ENCODE results near the gene LENG8. TPM values are rescaled to one million over a fixed set of nuclear protein-coding genes. Genes with fewer than 3 reads are reported as not detected.
A peak's percentile ranks its signal among the peaks of the same experiment; 100 is the strongest.

Gene LENG8
- total and polyA plus RNA-seq, 10 of the 15 experiments (the other 5 are each of a cell fraction or from before 2014, with no cell fraction given), result 2.3 to 145 (median 34.4) TPM

DNA sequence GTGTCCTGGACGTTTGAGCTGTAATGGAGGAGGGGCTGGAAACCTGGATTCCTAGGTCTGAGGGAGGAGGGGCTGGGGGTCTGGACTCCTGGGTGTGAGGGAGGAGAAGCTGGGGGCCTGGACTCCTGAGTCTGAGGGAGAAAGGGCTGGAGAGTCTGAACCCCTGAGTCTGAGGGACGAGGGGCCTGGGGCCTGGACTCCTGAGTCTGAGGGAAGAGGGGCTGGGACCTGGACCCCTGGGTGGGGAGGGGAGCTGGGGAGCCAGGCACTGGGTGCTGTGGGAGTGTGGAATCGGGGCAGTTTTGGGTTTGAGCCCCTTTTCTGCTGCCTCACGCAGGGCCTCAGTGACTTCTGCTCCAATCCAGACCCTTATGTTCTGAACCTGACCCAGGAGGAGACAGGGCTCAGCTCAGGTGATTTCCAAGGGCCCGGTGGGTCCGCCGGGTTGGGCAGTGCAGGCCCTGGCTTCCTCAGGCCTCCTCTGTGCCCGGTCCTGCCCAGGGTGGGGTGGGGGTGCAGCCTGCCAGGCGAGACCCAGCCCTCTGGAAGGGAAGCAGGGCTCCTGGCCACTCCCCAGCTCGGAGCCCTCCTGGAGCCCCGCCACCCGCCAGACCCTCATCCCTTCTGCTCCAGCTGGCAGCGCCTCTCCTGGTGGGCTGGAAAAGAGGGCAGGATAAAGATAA, 19.3 kb upstream of the LENG8 start:
- Histone ChIP-seq H3K4me1 (ENCODE audit: control insufficient read depth, insufficient read depth, low read length) (no peaks in the 10 kb centered on the region), H3K4me2 (ENCODE audit: control insufficient read depth, insufficient read depth) (no peak overlapping the region), H4K20me1 (ENCODE audit: control insufficient read depth, insufficient read depth) (no peaks in the 10 kb centered on the region; the same call in 1 of the 2 replicates), H3K9me3 (replicated peaks; ENCODE audit: control insufficient read depth, insufficient read depth, low read length) (no peaks in the 10 kb centered on the region), H3K27me3 (replicated peaks in 1 of 2; ENCODE audit: control insufficient read depth in 2 of 2, insufficient read depth in 2 of 2, low read length in 1 of 2) (no peaks in the 10 kb centered on the region; a peak in 1 of 4 replicates), H2AFZ (ENCODE audit: control insufficient read depth, low read depth, low read length) (no peak overlapping the region), H3K27ac (ENCODE audit: control insufficient read depth, insufficient read depth) (no peak overlapping the region), H3K9ac (ENCODE audit: control insufficient read depth, insufficient read depth, low read length) (no peak overlapping the region), H3K4me3 (no peak overlapping the region), H3K36me3 (ENCODE audit: control insufficient read depth in 2 of 2, insufficient read depth in 2 of 2, low read length in 1 of 2) (no peaks in the 10 kb centered on the region; a peak in 1 of 4 replicates), H3K79me2 (ENCODE audit: control insufficient read depth, insufficient read depth, low read length) (no peaks in the 10 kb centered on the region)
- no peak for TF ChIP-seq CEBPB (IDR thresholded peaks at IDR 0.05; ENCODE audit: borderline replicate concordance in 1 of 2, low read depth in 2 of 2, low read length in 2 of 2)
- TF ChIP-seq POLR2A (IDR thresholded peaks at IDR 0.05; ENCODE audit: low read depth, low read length), result peak; percentile 38; the same call in 1 of the 2 replicates
- POLR2A ChIA-PET, result no interaction called here
- FAIRE-seq (no peak), ATAC-seq (no peak), DNase-seq (ENCODE audit: low read depth, low spot score) (no peak)
- in situ Hi-C loops (cut with MboI) (no loop called here), intact Hi-C loops (cut with micrococcal nuclease; ENCODE audit: unreplicated experiment) (no loop called here)
- SMC1A ChIA-PET (ENCODE audit: uncharacterized antibody, unreplicated experiment), result interaction anchor here (0.6 kb wide), 1 partner anchor 156 kb away, joined by 3 read pairs; no protein-coding TSS in a partner anchor
- RAD21 ChIA-PET (ENCODE audit: unreplicated experiment), result interaction anchor here (1.0 kb wide), 1 partner anchor 245 kb away, joined by 3 read pairs; no protein-coding TSS in a partner anchor
- no TSS peak for BruUV-seq (replicated peaks)
- WGBS (ENCODE audit: insufficient coverage, insufficient replicate concordance, low lambda C conversion rate, missing lambda C conversion rate), result 23% methylated on average over 12 of the region's 13 CpGs
- CTCF ChIA-PET, result interaction anchor here (1.5 kb wide), 2 partner anchors 19 to 48 kb away, joined by 4 read pairs; partner anchors contain the start of gene LENG8

- no peaks in the 10 kb centered on the region; the same call in 1 of the 2 replicates for H4K20me1 ChIP-seq (ENCODE audit: control insufficient read depth, insufficient read depth)
- FAIRE-seq, result no peak
- H3K4me2 ChIP-seq (ENCODE audit: control insufficient read depth, insufficient read depth), result peak overlapping the region; percentile 71; the same call in 1 of the 2 replicates
- H3K9me3 ChIP-seq (replicated peaks; ENCODE audit: control insufficient read depth, insufficient read depth, low read length), result no peaks in the 10 kb centered on the region
- no peak overlapping the region for H3K27ac ChIP-seq (ENCODE audit: control insufficient read depth, insufficient read depth)
- ChIA-PET POLR2A (interaction anchor here (0.6 to 1.0 kb wide), 3 partner anchors 10 to 18 kb away, joined by 3 read pairs; partner anchors contain the start of gene LENG8), RAD21 (ENCODE audit: unreplicated experiment) (interaction anchor here (0.6 to 1.0 kb wide), 2 partner anchors 14 to 244 kb away, joined by 3 read pairs; no protein-coding TSS in a partner anchor), CTCF (interaction anchor here (1.5 kb wide), 2 partner anchors 18 to 47 kb away, joined by 4 read pairs; partner anchors contain the start of gene LENG8), SMC1A (ENCODE audit: uncharacterized antibody, unreplicated experiment) (no interaction called here)
- H3K79me2 ChIP-seq (ENCODE audit: control insufficient read depth, insufficient read depth, low read length), result no peaks in the 10 kb centered on the region
- no peak for DNase-seq (ENCODE audit: low read depth, low spot score)
- H3K4me1 ChIP-seq (ENCODE audit: control insufficient read depth, insufficient read depth, low read length), result no peaks in the 10 kb centered on the region
- BruUV-seq (replicated peaks), result no TSS peak
- ATAC-seq, result peak; percentile 89
- H3K4me3 ChIP-seq, result no peak overlapping the region
- no peak overlapping the region for H2AFZ ChIP-seq (ENCODE audit: control insufficient read depth, low read depth, low read length)
- H3K9ac ChIP-seq (ENCODE audit: control insufficient read depth, insufficient read depth, low read length), result no peak overlapping the region
- H3K27me3 ChIP-seq (replicated peaks in 1 of 2; ENCODE audit: control insufficient read depth in 2 of 2, insufficient read depth in 2 of 2, low read length in 1 of 2), result no peaks in the 10 kb centered on the region; a peak in 1 of 4 replicates
- WGBS (ENCODE audit: insufficient coverage, insufficient replicate concordance, low lambda C conversion rate, missing lambda C conversion rate), result 8% methylated on average over 37 of the region's 43 CpGs
- in situ Hi-C loops (cut with MboI) (no loop called here), intact Hi-C loops (cut with micrococcal nuclease; ENCODE audit: unreplicated experiment) (no loop called here)
- no peaks in the 10 kb centered on the region; a peak in 1 of 4 replicates for H3K36me3 ChIP-seq (ENCODE audit: control insufficient read depth in 2 of 2, insufficient read depth in 2 of 2, low read length in 1 of 2)
- TF ChIP-seq MYB (IDR thresholded peaks at IDR 0.05; ENCODE audit: borderline replicate concordance, low read depth, low read length) (no peak), CHD1 (IDR thresholded peaks at IDR 0.05; ENCODE audit: low read depth, low read length) (no peak), CTCF (IDR thresholded peaks at IDR 0.05 in 2 of 3, conservative IDR thresholded peaks at IDR 0.05 in 1 of 3; ENCODE audit: control insufficient read depth in 2 of 3, extremely low read depth in 1 of 3, insufficient read depth in 1 of 3, low read depth in 3 of 3, low read length in 3 of 3) (peak in 1 of 3 experiments; percentile 38; a peak in 1 of 6 replicates), POLR2A (IDR thresholded peaks at IDR 0.05; ENCODE audit: low read depth, low read length) (peak; percentile 31; the same call in 1 of the 2 replicates)
Observed at GRCh38 chr19:54430306-54431254, 18.4 kb upstream of the LENG8 start.

Measured in GM12878 (cell line).